Measurements from ENCODE around the gene MRTO4.
A peak's percentile ranks its signal among the peaks of the same experiment; 100 is the strongest.
"Not testable (repeated sequence)": the region's sequence is repeated elsewhere in the genome, so short reads cannot be mapped to it uniquely, and the experiment has no call there.

MRTO4 gene

GRCh38 chr1:19250629-19251304, 838 bp upstream of the MRTO4 start:
- H3K27ac Mint-ChIP-seq, result peak overlapping the region; percentile 99
- H3K27me3 Mint-ChIP-seq, result no peaks in the 10 kb centered on the region
- peak overlapping the region; percentile 100 for H3K4me3 Mint-ChIP-seq
- no peak for ATAC-seq
- H3K9me3 Mint-ChIP-seq, result no peaks in the 10 kb centered on the region
- peaks cover 41% of the 10 kb centered on the region for H3K4me1 Mint-ChIP-seq
- peaks cover 31% of the 10 kb centered on the region for H3K36me3 Mint-ChIP-seq (ENCODE audit: low read depth)
- DNase-seq, result no peak

DNA sequence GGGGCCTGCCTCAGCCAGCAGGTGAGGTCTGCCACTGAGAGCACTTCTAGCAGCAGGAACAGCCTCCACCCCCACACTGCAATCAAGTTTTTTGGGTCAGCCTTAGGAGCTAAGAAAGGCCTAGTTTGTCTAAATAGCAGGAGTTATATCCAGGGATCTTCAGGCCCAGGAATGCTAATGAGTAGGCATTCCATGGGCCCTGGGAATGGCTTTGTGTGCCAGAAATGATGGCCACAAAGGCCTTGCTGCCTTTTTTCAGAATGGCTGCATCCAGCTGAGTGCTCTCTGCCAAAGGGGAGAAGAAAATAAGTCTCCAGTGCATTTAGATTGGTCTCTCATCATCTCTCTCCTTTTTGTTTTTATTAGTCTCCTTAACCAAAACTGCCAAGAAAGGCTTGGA, 2.8 kb downstream of the MRTO4 start:
- Mint-ChIP-seq H3K9me3 (no peaks in the 10 kb centered on the region), H3K36me3 (ENCODE audit: low read depth) (peaks cover 61% of the 10 kb centered on the region), H3K4me1 (peaks cover 52% of the 10 kb centered on the region), H3K4me3 (no peak overlapping the region), H3K27me3 (no peaks in the 10 kb centered on the region), H3K27ac (peak overlapping the region; percentile 28)
- no peak for ATAC-seq
- DNase-seq, result no peak

DNA sequence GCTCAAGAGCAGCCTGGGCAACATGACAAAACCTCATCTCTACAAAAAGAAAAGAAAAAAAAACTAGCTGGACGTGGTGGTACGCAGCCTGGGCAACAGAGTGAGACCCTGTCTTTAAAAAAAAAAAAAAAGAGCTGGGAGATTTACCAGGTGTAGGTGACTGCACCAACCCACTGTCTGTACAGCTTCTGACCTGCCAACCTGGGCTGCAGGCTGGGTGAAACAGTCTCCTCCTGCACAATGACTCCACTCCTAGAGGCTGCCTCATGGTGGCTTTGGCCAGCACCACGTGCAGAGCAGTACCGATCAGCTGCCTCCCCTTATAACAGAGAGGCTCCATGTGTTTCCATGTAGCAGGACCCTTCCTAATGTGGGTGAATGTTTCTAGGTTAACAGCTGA, 3.7 kb downstream of the MRTO4 start:
- no peak overlapping the region for H3K4me3 Mint-ChIP-seq
- ATAC-seq (no peak), DNase-seq (no peak)
- H3K27me3 Mint-ChIP-seq, result no peaks in the 10 kb centered on the region
- peaks cover 48% of the 10 kb centered on the region for H3K4me1 Mint-ChIP-seq
- peaks cover 68% of the 10 kb centered on the region for H3K36me3 Mint-ChIP-seq (ENCODE audit: low read depth)
- peak overlapping the region; percentile 31 for H3K27ac Mint-ChIP-seq
- H3K9me3 Mint-ChIP-seq, result no peaks in the 10 kb centered on the region

GRCh38 chr1:19256301-19256700, 4.7 kb downstream of the MRTO4 start:
- ATAC-seq, result not testable (repeated sequence)
- peaks cover 42% of the 10 kb centered on the region for H3K4me1 Mint-ChIP-seq

DNA sequence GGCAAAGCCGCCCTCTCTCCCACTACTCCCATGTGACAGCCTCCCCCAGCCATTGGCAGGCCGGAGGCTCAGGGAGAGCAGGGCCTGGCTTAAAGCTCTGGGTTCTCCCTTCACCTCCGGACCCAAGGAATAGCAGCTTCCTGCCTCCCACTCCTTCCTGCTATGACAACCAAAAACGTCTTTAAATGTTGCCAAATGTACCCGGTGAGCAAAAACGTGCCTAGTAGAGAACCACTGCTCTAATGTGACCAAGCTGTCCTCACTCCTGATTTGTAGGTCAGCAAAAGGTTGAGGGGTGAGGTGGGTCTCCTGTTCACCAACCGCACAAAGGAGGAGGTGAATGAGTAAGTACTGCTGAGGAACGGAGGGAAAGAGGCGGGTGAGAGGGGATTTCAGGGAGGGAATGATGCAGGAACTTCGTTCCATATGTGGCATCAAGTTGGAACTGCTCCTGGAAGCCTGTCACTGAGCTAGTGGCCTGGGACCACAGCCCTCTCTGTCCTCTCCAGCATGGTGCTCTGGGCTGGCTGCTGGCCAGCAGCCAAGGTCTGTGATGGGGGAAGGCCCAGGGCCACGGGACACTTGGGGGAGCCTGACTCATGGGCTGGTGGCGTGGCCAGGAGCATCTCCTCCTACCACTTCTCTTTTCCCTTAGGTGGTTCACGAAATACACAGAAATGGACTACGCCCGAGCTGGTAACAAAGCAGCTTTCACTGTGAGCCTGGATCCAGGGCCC, 5.7 kb downstream of the MRTO4 start:
- Mint-ChIP-seq H3K36me3 (ENCODE audit: low read depth) (peaks cover 59% of the 10 kb centered on the region), H3K4me1 (peaks cover 39% of the 10 kb centered on the region), H3K27ac (peak overlapping the region; percentile 77), H3K27me3 (no peaks in the 10 kb centered on the region), H3K4me3 (peak overlapping the region; percentile 24), H3K9me3 (no peaks in the 10 kb centered on the region)
- ATAC-seq, result peak; percentile 60
- DNase-seq, result peak; percentile 35

More at GRCh38 chr1:19256301-19256700, 4.7 kb downstream of the MRTO4 start:
- not testable (repeated sequence) for DNase-seq, H3K9me3 Mint-ChIP-seq, H3K27me3 Mint-ChIP-seq, H3K4me3 Mint-ChIP-seq
- H3K36me3 Mint-ChIP-seq (ENCODE audit: low read depth), result peaks cover 62% of the 10 kb centered on the region
- H3K27ac Mint-ChIP-seq, result peak overlapping the region; percentile 77

- DNase-seq (no peak), ATAC-seq (no peak)
- Mint-ChIP-seq H3K27ac (peak overlapping the region; percentile 77), H3K27me3 (no peaks in the 10 kb centered on the region), H3K4me3 (no peak overlapping the region), H3K36me3 (ENCODE audit: low read depth) (peaks cover 50% of the 10 kb centered on the region), H3K9me3 (no peaks in the 10 kb centered on the region), H3K4me1 (peaks cover 32% of the 10 kb centered on the region)
Observed at GRCh38 chr1:19258353-19258752, 6.7 kb downstream of the MRTO4 start.

DNA sequence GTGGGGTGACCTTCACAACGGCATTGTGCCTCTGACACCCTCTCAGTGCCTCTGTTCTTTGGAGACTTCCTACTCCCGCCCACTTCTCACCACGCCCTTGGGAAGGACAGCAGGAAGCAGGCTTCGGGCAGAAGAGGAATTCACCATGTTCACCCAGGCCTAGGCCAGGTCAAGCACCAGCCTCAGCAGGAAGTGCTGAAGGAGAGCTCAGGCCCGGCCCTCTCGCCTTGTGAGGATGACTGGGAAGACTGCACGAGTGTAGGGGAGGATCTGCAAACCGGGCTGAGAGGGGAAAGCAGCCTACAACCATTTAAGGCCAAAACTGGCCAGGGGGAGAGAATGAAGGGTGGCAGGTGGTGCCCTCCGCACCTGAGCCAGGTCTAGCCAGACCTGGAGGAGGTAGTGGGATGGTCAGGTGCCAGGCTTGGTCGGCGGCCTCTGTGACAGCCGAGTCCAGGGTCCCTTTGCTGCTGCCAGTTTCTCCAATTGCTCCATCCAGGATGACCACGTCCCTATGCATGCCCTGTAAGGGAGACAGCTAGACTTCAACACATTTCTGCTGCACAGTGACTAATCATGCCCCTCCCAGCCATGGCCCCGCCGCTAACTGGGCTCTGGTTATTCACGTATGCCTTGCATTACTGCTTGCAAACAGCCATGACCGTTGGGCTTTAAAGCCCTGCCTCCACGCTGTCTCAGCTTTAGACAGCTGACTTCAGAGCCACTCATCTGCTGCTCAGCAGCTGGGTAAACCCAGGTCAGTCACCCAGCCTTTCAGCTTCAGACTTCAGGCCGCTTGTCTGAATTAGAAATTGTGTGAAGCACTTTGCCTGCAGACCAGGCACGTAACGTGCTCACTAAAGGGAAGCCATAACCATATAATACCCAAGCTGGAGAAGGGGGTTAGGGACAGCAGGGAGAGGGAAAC, 8.9 kb downstream of the MRTO4 start:
- no peaks in the 10 kb centered on the region for H3K9me3 Mint-ChIP-seq
- ATAC-seq (no peak), DNase-seq (no peak)
- no peaks in the 10 kb centered on the region for H3K27me3 Mint-ChIP-seq
- no peak overlapping the region for H3K4me3 Mint-ChIP-seq
- peaks cover 42% of the 10 kb centered on the region for H3K36me3 Mint-ChIP-seq (ENCODE audit: low read depth)
- peaks cover 15% of the 10 kb centered on the region for H3K4me1 Mint-ChIP-seq
- H3K27ac Mint-ChIP-seq, result no peak overlapping the region

DNA sequence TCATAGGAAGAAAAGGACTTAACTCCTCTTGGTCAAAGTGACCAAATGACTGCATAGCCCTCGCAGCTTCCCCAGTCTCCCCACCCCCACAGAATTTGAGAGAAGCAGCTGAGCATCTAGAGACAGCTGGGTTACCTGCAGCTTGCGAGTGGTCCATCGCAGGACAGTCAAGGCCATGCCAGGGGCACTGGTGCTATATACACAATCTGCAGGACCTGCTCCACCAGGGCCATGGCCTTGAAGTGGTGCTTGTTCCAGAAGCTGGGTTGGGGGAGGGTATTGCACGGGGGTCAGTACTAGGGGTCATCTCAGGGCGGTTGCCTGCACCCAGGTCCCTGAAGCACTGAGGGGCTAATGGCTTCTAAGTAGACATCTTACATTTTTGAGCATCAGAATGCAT, 10.4 kb downstream of the MRTO4 start:
- no peak overlapping the region for H3K4me3 Mint-ChIP-seq
- no peak for ATAC-seq
- no peaks in the 10 kb centered on the region for H3K9me3 Mint-ChIP-seq
- H3K27me3 Mint-ChIP-seq, result no peaks in the 10 kb centered on the region
- no peak for DNase-seq
- no peak overlapping the region for H3K27ac Mint-ChIP-seq
- H3K36me3 Mint-ChIP-seq (ENCODE audit: low read depth), result peaks cover 29% of the 10 kb centered on the region
- H3K4me1 Mint-ChIP-seq, result peaks cover 5% of the 10 kb centered on the region

DNA sequence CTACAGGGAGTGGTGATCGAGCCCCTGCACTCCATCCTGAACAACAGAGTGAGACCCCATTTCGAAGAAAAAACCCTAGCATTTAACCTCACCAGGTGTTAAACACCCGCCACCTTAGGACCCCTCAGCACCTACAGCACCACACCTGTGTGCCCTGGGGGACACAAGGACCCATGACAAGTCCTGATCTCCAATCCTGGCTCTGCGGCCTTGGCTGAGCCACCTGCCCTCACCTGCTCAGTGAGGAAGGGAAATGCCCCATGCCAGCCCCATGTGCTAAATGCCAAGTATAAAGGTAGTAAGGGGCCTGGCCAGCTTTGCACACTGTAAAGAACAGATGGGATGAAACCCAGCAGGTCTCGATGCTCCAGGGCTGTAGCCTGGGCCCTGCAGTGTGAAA, 11.1 kb downstream of the MRTO4 start:
- Mint-ChIP-seq H3K27ac (no peak overlapping the region), H3K4me3 (no peak overlapping the region), H3K36me3 (ENCODE audit: low read depth) (peaks cover 22% of the 10 kb centered on the region), H3K27me3 (no peaks in the 10 kb centered on the region), H3K9me3 (no peaks in the 10 kb centered on the region), H3K4me1 (no peaks in the 10 kb centered on the region)
- ATAC-seq (no peak), DNase-seq (no peak)

- Mint-ChIP-seq H3K4me3 (no peak overlapping the region), H3K9me3 (no peaks in the 10 kb centered on the region), H3K27ac (no peak overlapping the region), H3K36me3 (ENCODE audit: low read depth) (peaks cover 3% of the 10 kb centered on the region), H3K27me3 (peaks cover 14% of the 10 kb centered on the region), H3K4me1 (peaks cover 4% of the 10 kb centered on the region)
- ATAC-seq (no peak), DNase-seq (no peak)
Observed at GRCh38 chr1:19268445-19268844, 16.8 kb downstream of the MRTO4 start.

DNA sequence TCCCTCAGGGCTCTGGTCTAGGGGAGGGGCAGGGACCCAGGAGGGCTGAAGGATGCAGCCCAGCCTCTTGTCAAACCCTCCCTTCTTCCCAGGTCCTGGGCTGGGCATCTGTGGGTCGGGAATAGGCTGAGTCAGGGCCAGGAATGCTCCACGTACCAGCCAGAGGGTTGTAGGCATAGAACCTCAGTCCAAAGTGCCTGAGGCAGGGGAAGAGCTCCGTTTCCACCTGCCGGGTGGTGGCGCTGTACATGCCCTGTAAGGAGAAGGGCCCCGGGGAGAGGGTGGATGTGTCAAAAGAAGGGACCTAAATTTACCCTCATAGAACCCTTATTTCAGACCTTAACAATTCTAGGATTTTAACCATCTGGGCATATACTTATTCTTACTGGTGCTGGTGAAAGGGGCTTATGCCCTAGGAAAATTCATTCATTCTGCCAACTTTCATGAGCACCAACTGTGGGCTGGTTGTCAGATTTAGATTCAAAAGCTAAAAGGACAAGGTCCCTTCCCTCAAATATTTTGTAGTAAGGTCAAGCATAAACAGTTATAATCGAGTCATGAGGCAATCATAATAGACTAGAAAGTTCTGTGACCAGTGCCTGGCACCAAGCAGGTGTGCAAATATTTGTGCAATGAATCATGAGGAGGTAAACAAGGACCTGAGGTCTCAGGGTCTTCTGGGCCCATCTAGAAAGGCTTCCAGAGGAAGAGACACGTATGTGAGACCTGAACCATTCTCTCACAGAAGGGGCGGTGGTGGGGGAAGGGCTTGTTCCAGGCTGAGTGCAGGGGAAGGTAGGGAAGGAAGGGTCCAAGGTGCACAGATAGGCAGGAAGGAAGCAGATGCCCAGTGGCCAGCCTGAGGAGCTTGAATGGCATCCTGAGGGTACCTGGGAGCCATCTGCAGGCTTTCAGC, 18.1 kb downstream of the MRTO4 start:
- not testable (repeated sequence) for H3K4me3 Mint-ChIP-seq; H3K4me1 Mint-ChIP-seq; ATAC-seq; H3K9me3 Mint-ChIP-seq; H3K27ac Mint-ChIP-seq; H3K36me3 Mint-ChIP-seq (ENCODE audit: low read depth); DNase-seq
- H3K27me3 Mint-ChIP-seq, result peaks cover 20% of the 10 kb centered on the region

DNA sequence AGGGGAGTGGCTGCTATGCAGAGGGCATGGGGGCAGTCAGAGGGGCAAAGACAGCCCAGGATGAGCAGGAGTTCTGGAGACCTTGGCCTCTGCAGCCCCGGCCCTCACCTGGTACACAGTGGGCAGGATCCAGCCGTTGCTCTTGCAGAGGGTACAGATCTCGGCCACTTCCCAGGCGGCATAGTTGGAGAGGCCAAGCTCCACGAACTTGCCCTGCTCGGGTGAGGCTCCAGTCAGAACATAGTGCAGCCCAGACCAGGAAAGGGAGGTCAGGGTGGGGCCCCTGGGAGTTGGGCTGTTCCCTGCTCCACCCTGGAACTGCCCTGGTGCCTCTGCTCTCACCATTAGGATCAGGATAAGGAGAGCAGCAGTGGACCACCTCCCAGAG, 18.7 kb downstream of the MRTO4 start:
- H3K4me3 Mint-ChIP-seq, ATAC-seq: not testable (repeated sequence)

GRCh38 chr1:19272064-19272463, 20.5 kb downstream of the MRTO4 start:
- Mint-ChIP-seq H3K36me3 (ENCODE audit: low read depth) (peaks cover 7% of the 10 kb centered on the region), H3K4me3 (no peak overlapping the region), H3K9me3 (peaks cover 6% of the 10 kb centered on the region), H3K27me3 (peaks cover 23% of the 10 kb centered on the region), H3K27ac (no peak overlapping the region), H3K4me1 (peaks cover 4% of the 10 kb centered on the region)
- DNase-seq, result no peak
- no peak for ATAC-seq

More for the DNA sequence above, 18.7 kb downstream of the MRTO4 start:
- H3K27ac Mint-ChIP-seq; H3K9me3 Mint-ChIP-seq; H3K36me3 Mint-ChIP-seq (ENCODE audit: low read depth); DNase-seq; H3K4me1 Mint-ChIP-seq: not testable (repeated sequence)
- peaks cover 20% of the 10 kb centered on the region for H3K27me3 Mint-ChIP-seq
